Breast epithelium (tissue), 3 donors: ENCODE data around the gene KNSTRN.

Experiments
- POLR2A ChIP-seq: fragments of 450-650 bp; IDR thresholded peaks from one replicate; pipeline ENCODE4 v1.6.1; 2016; ENCODE audit warnings: antibody characterized with exemption, mild to moderate bottlenecking, moderate library complexity
- POLR2AphosphoS5 ChIP-seq, 3 donors: sonication (generic); formaldehyde crosslinking; IDR thresholded peaks; one replicate each; pipeline ENCODE4 v1.6.1; 2017; ENCODE audit warnings: antibody characterized with exemption in 3 of 3
- TF ChIP-seq, protein P1 (sequence below), 3 donors: fragments of 450-650 bp; IDR thresholded peaks; one replicate each; pipeline ENCODE4 v1.5.1; 2016 to 2017; ENCODE audit warnings: antibody characterized with exemption in 3 of 3, mild to moderate bottlenecking in 3 of 3, moderate library complexity in 3 of 3

DNA sequence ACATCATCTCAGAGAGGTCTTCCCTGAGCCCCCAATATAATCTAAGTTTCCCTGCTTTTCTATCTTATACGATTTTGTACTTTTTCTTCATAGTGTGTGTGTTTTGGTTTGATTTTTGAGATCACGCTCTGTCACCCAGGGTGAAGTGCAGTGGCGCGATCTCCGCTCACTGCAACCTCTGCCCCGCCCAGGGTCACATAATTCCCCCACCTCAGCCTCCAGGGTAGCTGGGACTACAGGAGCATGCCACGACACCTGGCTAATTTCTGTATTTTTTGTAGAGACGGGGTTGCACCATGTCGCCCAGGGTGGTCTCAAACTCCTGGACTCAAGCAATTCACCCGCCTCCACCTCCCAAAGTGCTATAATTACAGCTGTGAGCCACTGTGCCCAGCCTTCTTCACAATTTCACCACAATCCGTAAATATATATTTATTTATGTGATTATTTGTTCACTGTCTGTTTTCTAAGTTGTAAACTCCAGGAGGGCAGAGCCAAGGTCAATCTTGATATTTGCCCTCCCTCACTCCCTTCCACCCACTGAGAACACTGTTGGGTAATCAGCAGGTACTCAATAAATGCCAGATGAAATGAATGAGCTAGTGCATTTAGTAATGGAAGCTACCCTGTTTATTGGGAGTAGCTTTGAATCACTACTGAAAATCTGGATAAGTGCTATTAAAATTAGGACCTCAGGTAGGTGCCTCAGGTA lies 547 bp upstream of the KNSTRN start:
- TF ChIP-seq, protein P1, sequence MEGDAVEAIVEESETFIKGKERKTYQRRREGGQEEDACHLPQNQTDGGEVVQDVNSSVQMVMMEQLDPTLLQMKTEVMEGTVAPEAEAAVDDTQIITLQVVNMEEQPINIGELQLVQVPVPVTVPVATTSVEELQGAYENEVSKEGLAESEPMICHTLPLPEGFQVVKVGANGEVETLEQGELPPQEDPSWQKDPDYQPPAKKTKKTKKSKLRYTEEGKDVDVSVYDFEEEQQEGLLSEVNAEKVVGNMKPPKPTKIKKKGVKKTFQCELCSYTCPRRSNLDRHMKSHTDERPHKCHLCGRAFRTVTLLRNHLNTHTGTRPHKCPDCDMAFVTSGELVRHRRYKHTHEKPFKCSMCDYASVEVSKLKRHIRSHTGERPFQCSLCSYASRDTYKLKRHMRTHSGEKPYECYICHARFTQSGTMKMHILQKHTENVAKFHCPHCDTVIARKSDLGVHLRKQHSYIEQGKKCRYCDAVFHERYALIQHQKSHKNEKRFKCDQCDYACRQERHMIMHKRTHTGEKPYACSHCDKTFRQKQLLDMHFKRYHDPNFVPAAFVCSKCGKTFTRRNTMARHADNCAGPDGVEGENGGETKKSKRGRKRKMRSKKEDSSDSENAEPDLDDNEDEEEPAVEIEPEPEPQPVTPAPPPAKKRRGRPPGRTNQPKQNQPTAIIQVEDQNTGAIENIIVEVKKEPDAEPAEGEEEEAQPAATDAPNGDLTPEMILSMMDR (IDR thresholded peaks at IDR 0.05), result no peak
- no peak for TF ChIP-seq POLR2A
- no peak for TF ChIP-seq POLR2AphosphoS5 (IDR thresholded peaks at IDR 0.05)
